Measurements from ENCODE around the gene COL18A1.

GRCh38 chr21:45391743-45392572, 13.0 kb upstream of the COL18A1 start:
- TF ChIP-seq CTCF (IDR thresholded peaks at IDR 0.05), result no peak
- no peak for TF ChIP-seq POLR2AphosphoS5 (IDR thresholded peaks at IDR 0.05)
